Measurements from ENCODE around the gene ENAH.

DNA sequence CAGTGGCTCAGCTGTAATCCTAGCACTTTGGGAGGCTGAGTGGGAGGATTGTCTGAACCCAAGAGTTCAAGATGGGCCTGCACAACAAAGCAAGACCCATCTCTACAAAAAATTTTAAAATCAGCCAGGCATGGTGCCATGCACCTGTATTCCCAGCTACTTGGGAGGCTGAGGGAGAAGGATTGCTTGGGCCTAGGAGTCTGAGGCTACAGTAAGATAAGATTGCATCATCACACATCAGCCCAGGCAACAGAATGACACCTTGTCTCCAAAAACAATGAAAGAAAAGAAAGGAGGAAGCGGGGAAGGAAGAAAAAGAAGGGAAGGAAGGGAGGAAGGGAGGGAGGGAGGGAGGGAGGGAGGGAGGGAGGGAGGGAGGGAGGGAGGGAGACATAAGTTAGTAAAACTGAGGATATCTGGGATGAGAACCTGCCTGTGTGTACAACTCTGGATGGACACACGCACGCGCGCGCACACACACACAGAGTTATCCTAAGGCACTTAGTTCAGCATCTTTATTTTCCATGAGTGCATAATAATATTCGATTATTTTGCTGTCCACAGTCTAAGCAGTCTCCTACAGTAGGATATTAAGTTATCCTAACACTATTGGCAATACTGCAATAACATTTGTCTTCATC, 132.2 kb downstream of the ENAH start:
- TF ChIP-seq, protein P1, sequence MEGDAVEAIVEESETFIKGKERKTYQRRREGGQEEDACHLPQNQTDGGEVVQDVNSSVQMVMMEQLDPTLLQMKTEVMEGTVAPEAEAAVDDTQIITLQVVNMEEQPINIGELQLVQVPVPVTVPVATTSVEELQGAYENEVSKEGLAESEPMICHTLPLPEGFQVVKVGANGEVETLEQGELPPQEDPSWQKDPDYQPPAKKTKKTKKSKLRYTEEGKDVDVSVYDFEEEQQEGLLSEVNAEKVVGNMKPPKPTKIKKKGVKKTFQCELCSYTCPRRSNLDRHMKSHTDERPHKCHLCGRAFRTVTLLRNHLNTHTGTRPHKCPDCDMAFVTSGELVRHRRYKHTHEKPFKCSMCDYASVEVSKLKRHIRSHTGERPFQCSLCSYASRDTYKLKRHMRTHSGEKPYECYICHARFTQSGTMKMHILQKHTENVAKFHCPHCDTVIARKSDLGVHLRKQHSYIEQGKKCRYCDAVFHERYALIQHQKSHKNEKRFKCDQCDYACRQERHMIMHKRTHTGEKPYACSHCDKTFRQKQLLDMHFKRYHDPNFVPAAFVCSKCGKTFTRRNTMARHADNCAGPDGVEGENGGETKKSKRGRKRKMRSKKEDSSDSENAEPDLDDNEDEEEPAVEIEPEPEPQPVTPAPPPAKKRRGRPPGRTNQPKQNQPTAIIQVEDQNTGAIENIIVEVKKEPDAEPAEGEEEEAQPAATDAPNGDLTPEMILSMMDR (IDR thresholded peaks at IDR 0.05), result no peak
- TF ChIP-seq EZH2 (IDR thresholded peaks at IDR 0.05; ENCODE audit: borderline replicate concordance, insufficient read depth, low read depth, low read length, poor library complexity, severe bottlenecking), result no peak

Data from B cell (primary cell).